ENCODE results near the gene AMER2.

DNA sequence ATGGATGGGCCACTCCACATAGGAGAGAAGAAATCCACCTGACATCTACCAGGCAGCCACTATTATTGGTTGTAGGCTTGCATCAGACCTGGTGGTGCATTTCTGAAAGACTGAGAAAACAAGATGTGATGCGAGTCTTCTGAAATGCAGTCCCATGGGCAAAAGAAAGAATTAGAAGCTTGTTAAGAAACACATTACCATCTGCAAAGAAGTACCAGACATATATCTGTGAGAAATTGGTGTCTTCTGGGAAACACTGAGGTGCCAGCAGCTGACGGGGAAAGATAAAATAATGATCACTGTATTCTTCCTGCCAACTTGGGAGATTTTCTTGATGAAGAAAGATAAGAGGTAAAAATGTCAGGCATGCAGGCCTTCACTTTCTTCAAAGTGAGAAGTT lies 14.4 kb downstream of the AMER2 start:
- TF ChIP-seq, protein P1, sequence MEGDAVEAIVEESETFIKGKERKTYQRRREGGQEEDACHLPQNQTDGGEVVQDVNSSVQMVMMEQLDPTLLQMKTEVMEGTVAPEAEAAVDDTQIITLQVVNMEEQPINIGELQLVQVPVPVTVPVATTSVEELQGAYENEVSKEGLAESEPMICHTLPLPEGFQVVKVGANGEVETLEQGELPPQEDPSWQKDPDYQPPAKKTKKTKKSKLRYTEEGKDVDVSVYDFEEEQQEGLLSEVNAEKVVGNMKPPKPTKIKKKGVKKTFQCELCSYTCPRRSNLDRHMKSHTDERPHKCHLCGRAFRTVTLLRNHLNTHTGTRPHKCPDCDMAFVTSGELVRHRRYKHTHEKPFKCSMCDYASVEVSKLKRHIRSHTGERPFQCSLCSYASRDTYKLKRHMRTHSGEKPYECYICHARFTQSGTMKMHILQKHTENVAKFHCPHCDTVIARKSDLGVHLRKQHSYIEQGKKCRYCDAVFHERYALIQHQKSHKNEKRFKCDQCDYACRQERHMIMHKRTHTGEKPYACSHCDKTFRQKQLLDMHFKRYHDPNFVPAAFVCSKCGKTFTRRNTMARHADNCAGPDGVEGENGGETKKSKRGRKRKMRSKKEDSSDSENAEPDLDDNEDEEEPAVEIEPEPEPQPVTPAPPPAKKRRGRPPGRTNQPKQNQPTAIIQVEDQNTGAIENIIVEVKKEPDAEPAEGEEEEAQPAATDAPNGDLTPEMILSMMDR (IDR thresholded peaks at IDR 0.05): no peak
- no peak for TF ChIP-seq POLR2A (IDR thresholded peaks at IDR 0.05)

Measured in esophagus squamous epithelium (tissue), 4 donors.